ENCODE measurements around the gene MRPL12. TPM values are rescaled to one million over a fixed set of nuclear protein-coding genes. Genes with fewer than 3 reads are reported as not detected.
A peak's percentile ranks its signal among the peaks of the same experiment; 100 is the strongest.

MRPL12 gene
- total and polyA plus RNA-seq, 2 of the 13 experiments (the other 11 are each of a cell fraction or from before 2014, with no cell fraction given): 39.1 to 94.1 TPM

DNA sequence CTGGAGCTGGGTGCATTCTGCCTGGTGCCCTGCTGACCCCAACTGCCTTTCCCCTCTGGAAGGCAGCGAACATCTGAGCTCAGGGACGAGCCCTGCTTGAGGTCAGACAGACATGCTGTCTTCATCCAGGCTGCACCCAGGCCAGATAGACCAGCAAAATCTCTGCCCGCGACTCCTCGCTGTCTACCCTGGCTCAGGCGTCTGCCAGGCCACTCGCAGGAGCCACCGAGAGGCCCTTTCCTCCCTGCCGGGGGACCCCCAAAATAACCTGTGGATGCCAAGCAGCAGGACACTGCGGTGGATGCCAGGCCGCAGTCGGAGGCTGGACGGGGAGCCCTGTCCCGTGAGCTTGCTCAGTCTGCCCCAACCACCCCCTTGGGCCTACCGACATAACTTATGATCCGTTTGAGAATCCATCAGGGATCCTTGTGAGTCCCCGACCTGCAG is 5.6 kb downstream of the MRPL12 start (continued):
- TF ChIP-seq, protein P1, sequence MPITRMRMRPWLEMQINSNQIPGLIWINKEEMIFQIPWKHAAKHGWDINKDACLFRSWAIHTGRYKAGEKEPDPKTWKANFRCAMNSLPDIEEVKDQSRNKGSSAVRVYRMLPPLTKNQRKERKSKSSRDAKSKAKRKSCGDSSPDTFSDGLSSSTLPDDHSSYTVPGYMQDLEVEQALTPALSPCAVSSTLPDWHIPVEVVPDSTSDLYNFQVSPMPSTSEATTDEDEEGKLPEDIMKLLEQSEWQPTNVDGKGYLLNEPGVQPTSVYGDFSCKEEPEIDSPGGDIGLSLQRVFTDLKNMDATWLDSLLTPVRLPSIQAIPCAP (CRISPR knock-in tag; IDR thresholded peaks at IDR 0.05; ENCODE audit: low read depth): no peak
- TF ChIP-seq ZNF232 (CRISPR knock-in tag; IDR thresholded peaks at IDR 0.05; ENCODE audit: borderline replicate concordance) (0 out of 2 replicates have a peak, but pooled peaks have one; percentile 23), ZNF850 (CRISPR knock-in tag; conservative IDR thresholded peaks at IDR 0.05) (no peak), ZBTB39 (CRISPR knock-in tag; IDR thresholded peaks at IDR 0.05) (no peak), ZNF224 (CRISPR knock-in tag; IDR thresholded peaks at IDR 0.05) (no peak), SRSF9 (IDR thresholded peaks at IDR 0.05; ENCODE audit: borderline replicate concordance, insufficient read depth, low read depth, low read length, poor library complexity, severe bottlenecking) (no peak), AKAP8 (CRISPR knock-in tag; IDR thresholded peaks at IDR 0.05) (0 out of 2 replicates have a peak, but pooled peaks have one; percentile 27), ZNF724P (CRISPR knock-in tag; IDR thresholded peaks at IDR 0.05; ENCODE audit: borderline replicate concordance) (peak; percentile 7; the same call in 1 of the 2 replicates), ZNF687 (CRISPR knock-in tag; IDR thresholded peaks at IDR 0.05) (peak; percentile 36; the same call in 1 of the 2 replicates), AGO1 (IDR thresholded peaks at IDR 0.05; ENCODE audit: low read depth, low read length, poor library complexity, severe bottlenecking) (peak; percentile 91), POLR2G (IDR thresholded peaks at IDR 0.05; ENCODE audit: low read depth, low read length) (peak; percentile 56), ZNF280D (CRISPR knock-in tag; IDR thresholded peaks at IDR 0.05) (no peak)
- TF ChIP-seq, protein P2, sequence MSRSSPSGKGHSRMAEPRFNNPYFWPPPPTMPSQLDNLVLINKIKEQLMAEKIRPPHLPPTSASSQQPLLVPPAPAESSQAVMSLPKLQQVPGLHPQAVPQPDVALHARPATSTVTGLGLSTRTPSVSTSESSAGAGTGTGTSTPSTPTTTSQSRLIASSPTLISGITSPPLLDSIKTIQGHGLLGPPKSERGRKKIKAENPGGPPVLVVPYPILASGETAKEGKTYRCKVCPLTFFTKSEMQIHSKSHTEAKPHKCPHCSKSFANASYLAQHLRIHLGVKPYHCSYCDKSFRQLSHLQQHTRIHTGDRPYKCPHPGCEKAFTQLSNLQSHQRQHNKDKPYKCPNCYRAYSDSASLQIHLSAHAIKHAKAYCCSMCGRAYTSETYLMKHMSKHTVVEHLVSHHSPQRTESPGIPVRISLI (CRISPR knock-in tag; IDR thresholded peaks at IDR 0.05; ENCODE audit: borderline replicate concordance): no peak

Data from HepG2 (cell line).